Liver (tissue), 3 donors: ENCODE measurements around the gene PHC2.

Source experiments
- CTCF ChIP-seq: fragments of 150-350 bp; IDR thresholded peaks from 2 replicates; pipeline ENCODE4 v1.5.1; 2017; ENCODE audit warnings: improper control_type of control experiment, low read depth, low read length; ENCODE audit not compliant: missing input control
- EGR1 ChIP-seq, 2 donors: IDR thresholded peaks; 2 replicates each; pipeline ENCODE4 v1.6.1; 2016 to 2018; ENCODE audit warnings: antibody characterized with exemption in 2 of 2, low read depth in 2 of 2
- GABPA ChIP-seq, 2 donors: IDR thresholded peaks in 1 of 2; conservative IDR thresholded peaks in 1 of 2; 2 replicates each; pipeline ENCODE4 v1.6.1; 2016; ENCODE audit warnings: antibody characterized with exemption in 2 of 2, mild to moderate bottlenecking in 1 of 2, moderate library complexity in 1 of 2
- RAD21 ChIP-seq, 2 donors: IDR thresholded peaks; 2 replicates each; pipeline ENCODE4 v1.6.1; 2016; ENCODE audit warnings: antibody characterized with exemption in 2 of 2, mild to moderate bottlenecking in 2 of 2
- SP1 ChIP-seq: IDR thresholded peaks from 2 replicates; pipeline ENCODE4 v1.6.1; 2018; ENCODE audit warnings: antibody characterized with exemption, mild to moderate bottlenecking
- donor health status: healthy.
- donor health status: healthy.

DNA sequence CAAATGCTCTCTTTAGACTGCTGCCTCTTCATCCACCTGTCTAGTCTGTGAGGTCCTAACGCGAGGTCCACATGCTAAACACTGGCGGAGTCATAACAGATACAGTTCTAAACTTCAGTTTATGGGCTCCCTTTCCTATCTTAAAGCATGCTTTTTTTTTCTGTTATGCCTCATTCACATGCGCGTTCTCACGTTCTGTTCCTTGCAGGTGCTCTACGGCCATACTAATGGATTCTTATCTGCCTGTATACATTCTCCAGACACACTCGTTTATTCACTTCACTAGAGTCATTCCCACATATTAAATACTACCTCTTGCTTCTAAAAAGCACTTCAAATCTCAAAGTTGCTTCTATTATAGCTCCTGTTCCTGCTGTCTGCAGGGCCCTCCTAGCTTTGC lies 38.7 kb downstream of the PHC2 start:
- no peak for TF ChIP-seq CTCF
- no peak for TF ChIP-seq GABPA (IDR thresholded peaks at IDR 0.05 in 1 of 2, conservative IDR thresholded peaks at IDR 0.05 in 1 of 2)
- no peak for TF ChIP-seq SP1
- no peak for TF ChIP-seq RAD21 (IDR thresholded peaks at IDR 0.05)
- TF ChIP-seq EGR1 (IDR thresholded peaks at IDR 0.05; ENCODE audit: low read depth in 2 of 2), result no peak
